GM23338 (cell line): Measurements from ENCODE around the gene IL18BP. TPM values are rescaled to one million over a fixed set of nuclear protein-coding genes. Genes with fewer than 3 reads are reported as not detected.

Experiments
- ATAC-seq: fragments of 200-7000 bp; cut with Tn5 transposase; 3 replicates; pipeline ENCODE4 v1.9.1; 2020
- DNase-seq: peaks from one replicate; pipeline ENCODE4 v3.0.0-alpha.2; 2015; ENCODE audit warnings: low spot score
- H2AFZ ChIP-seq: fragments of 200-600 bp; sonication (generic); 2 replicates; pipeline ENCODE4 v1.8.0; 2016; ENCODE audit warnings: antibody characterized with exemption, mild to moderate bottlenecking, moderate library complexity
- H3F3A ChIP-seq: fragments of 200-600 bp; sonication (generic); replicated peaks from 2 replicates; pipeline ENCODE4 v1.8.0; 2017; ENCODE audit warnings: antibody characterized with exemption, mixed run types, low read depth
- H3K27ac ChIP-seq: fragments of 200-600 bp; sonication (generic); 2 replicates; pipeline ENCODE4 v1.6.1; 2016; ENCODE audit warnings: low read depth
- H3K27me3 ChIP-seq: fragments of 200-600 bp; sonication (generic); 2 replicates; pipeline ENCODE4 v1.8.0; 2016; ENCODE audit warnings: mild to moderate bottlenecking, mixed run types, moderate library complexity; ENCODE audit not compliant: insufficient read depth
- H3K36me3 ChIP-seq: fragments of 200-600 bp; sonication (generic); 2 replicates; pipeline ENCODE4 v1.8.0; 2016; ENCODE audit warnings: mild to moderate bottlenecking; ENCODE audit not compliant: insufficient read depth
- H3K4me1 ChIP-seq: fragments of 200-600 bp; sonication (generic); 2 replicates; pipeline ENCODE4 v1.8.0; 2016; ENCODE audit warnings: mild to moderate bottlenecking, moderate library complexity; ENCODE audit not compliant: insufficient read depth
- H3K4me2 ChIP-seq: fragments of 200-600 bp; sonication (generic); 2 replicates; pipeline ENCODE4 v1.7.1; 2017; ENCODE audit warnings: mixed run types
- H3K4me3 ChIP-seq: fragments of 200-600 bp; sonication (generic); 2 replicates; pipeline ENCODE4 v1.6.1; 2016; ENCODE audit warnings: mixed run types
- H3K79me2 ChIP-seq: fragments of 200-600 bp; sonication (generic); replicated peaks from 2 replicates; pipeline ENCODE4 v1.8.0; 2017; ENCODE audit warnings: mild to moderate bottlenecking; ENCODE audit not compliant: insufficient read depth
- H3K9me2 ChIP-seq: fragments of 200-600 bp; sonication (generic); 2 replicates; pipeline ENCODE4 v1.8.0; 2017; ENCODE audit not compliant: insufficient read depth
- H4K20me1 ChIP-seq: fragments of 200-600 bp; sonication (generic); replicated peaks from 2 replicates; pipeline ENCODE4 v1.8.0; 2017; ENCODE audit warnings: mild to moderate bottlenecking; ENCODE audit not compliant: insufficient read depth
- H3K27ac Mint-ChIP-seq: 2 replicates; pipeline ENCODE4 v1.8.0; 2020; ENCODE audit warnings: inconsistent platforms, mild to moderate bottlenecking, moderate library complexity, mixed read lengths
- H3K27me3 Mint-ChIP-seq: 3 replicates; pipeline ENCODE4 v1.8.0; 2022; ENCODE audit warnings: low read depth, mild to moderate bottlenecking, moderate library complexity, mixed read lengths, inconsistent platforms; ENCODE audit not compliant: insufficient read depth, poor library complexity
- H3K36me3 Mint-ChIP-seq: 3 replicates; pipeline ENCODE4 v1.8.0; 2021; ENCODE audit warnings: low read depth, mild to moderate bottlenecking, inconsistent platforms, moderate library complexity, mixed read lengths
- H3K4me1 Mint-ChIP-seq: 3 replicates; pipeline ENCODE4 v1.8.0; 2020; ENCODE audit warnings: mild to moderate bottlenecking, inconsistent platforms, mixed read lengths
- H3K4me3 Mint-ChIP-seq: 3 replicates; pipeline ENCODE4 v1.8.0; 2021; ENCODE audit warnings: moderate library complexity, mild to moderate bottlenecking, inconsistent platforms, mixed read lengths
- H3K9me3 Mint-ChIP-seq: 3 replicates; pipeline ENCODE4 v1.8.0; 2020; ENCODE audit warnings: moderate library complexity, mild to moderate bottlenecking, inconsistent platforms, mixed read lengths
- CREB1 ChIP-seq: fragments of 250-450 bp; sonication (Bioruptor Pico); IDR thresholded peaks from 2 replicates; pipeline ENCODE4 v1.5.0; 2020; ENCODE audit warnings: low read depth, mild to moderate bottlenecking, moderate library complexity
- EZH2 ChIP-seq: fragments of 200-600 bp; sonication (generic); IDR thresholded peaks from one replicate; pipeline ENCODE4 v1.8.0; 2017; ENCODE audit warnings: antibody characterized with exemption, mild to moderate bottlenecking, low read depth; ENCODE audit not compliant: unreplicated experiment
- EZH2phosphoT487 ChIP-seq: fragments of 200-600 bp; sonication (generic); IDR thresholded peaks from one replicate; pipeline ENCODE4 v1.8.1; 2018; ENCODE audit warnings: antibody characterized with exemption; ENCODE audit not compliant: unreplicated experiment
- JUNB ChIP-seq: IDR thresholded peaks from one replicate; pipeline ENCODE4 v1.6.1; 2016; ENCODE audit warnings: antibody characterized with exemption; ENCODE audit not compliant: unreplicated experiment
- NANOG ChIP-seq: IDR thresholded peaks from 2 replicates; pipeline ENCODE4 v1.6.1; 2016; ENCODE audit warnings: antibody characterized with exemption, borderline replicate concordance
- POLR2AphosphoS5 ChIP-seq: IDR thresholded peaks from 2 replicates; pipeline ENCODE4 v1.6.1; 2016; ENCODE audit warnings: antibody characterized with exemption, low read depth
- STAT1 ChIP-seq: IDR thresholded peaks from one replicate; pipeline ENCODE4 v1.6.1; 2016; ENCODE audit warnings: antibody characterized with exemption; ENCODE audit not compliant: unreplicated experiment
- ZNF331 ChIP-seq: fragments of 250-450 bp; sonication (Bioruptor Pico); IDR thresholded peaks from 2 replicates; pipeline ENCODE4 v1.5.0; 2020; ENCODE audit warnings: low read depth, mild to moderate bottlenecking, moderate library complexity
- polyA plus RNA-seq: library from polyadenylated mRNA; unstranded; fragments of >200 nt; fragmentation: Nextera tagmentation; extraction: Ambion mirVana; gene quantifications from 2 replicates; pipeline ENCODE4 v1.2.1, GENCODE V29; 2016
- total RNA-seq: library from RNA; depleted of rRNA; stranded (reverse); fragments of >200 nt; shearing (Covaris generic); gene quantifications from 2 replicates; pipeline ENCODE4 v1.2.3, GENCODE V29; 2014
- TF ChIP-seq, protein P1 (sequence below), 2 experiments: fragments of 200-600 bp in 1 of 2; sonication (generic) in 1 of 2; conservative IDR thresholded peaks; 2 replicates each; pipeline versions ENCODE4 v1.5.1 to v1.6.1; 2016 to 2017; ENCODE audit warnings: antibody characterized with exemption in 2 of 2, low read depth in 2 of 2, mild to moderate bottlenecking in 2 of 2, moderate library complexity in 1 of 2
- TF ChIP-seq, protein P2 (sequence below): fragments of 250-450 bp; sonication (Bioruptor Pico); IDR thresholded peaks from 2 replicates; pipeline ENCODE4 v1.5.0; 2020; ENCODE audit warnings: mild to moderate bottlenecking, moderate library complexity
- TF ChIP-seq, protein P3 (sequence below): IDR thresholded peaks from one replicate; pipeline ENCODE4 v1.6.1; 2018; ENCODE audit warnings: antibody characterized with exemption; ENCODE audit not compliant: unreplicated experiment

IL18BP gene
- total and polyA plus RNA-seq, 2 experiments from 2014 or later: 3.8 to 11.2 TPM

DNA sequence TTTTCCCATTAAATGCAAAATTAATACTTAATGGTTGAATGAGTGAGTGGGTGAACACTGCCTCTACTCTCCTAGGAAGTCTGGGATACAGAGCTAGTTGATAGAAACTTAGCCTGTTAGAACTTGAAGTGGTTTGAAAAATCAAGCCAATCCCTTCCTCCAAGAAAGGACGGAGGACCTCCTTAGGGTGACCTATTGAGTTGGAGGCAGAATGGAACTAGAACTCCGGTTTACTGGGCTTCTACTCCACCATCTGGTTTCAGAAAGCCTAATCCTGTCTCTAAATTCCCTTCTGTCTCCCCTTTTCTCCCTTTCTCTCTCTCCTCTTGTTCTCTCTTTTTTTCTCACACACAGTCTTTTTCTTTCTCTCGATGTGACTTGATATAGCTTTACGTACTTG is 19.6 kb upstream of the IL18BP start (continued):
- TF ChIP-seq EZH2phosphoT487 (no peak), POLR2AphosphoS5 (no peak), STAT1 (no peak), JUNB (no peak), CREB1 (no peak)
- TF ChIP-seq, protein P1, sequence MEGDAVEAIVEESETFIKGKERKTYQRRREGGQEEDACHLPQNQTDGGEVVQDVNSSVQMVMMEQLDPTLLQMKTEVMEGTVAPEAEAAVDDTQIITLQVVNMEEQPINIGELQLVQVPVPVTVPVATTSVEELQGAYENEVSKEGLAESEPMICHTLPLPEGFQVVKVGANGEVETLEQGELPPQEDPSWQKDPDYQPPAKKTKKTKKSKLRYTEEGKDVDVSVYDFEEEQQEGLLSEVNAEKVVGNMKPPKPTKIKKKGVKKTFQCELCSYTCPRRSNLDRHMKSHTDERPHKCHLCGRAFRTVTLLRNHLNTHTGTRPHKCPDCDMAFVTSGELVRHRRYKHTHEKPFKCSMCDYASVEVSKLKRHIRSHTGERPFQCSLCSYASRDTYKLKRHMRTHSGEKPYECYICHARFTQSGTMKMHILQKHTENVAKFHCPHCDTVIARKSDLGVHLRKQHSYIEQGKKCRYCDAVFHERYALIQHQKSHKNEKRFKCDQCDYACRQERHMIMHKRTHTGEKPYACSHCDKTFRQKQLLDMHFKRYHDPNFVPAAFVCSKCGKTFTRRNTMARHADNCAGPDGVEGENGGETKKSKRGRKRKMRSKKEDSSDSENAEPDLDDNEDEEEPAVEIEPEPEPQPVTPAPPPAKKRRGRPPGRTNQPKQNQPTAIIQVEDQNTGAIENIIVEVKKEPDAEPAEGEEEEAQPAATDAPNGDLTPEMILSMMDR (conservative IDR thresholded peaks at IDR 0.05; ENCODE audit: low read depth in 2 of 2): no peak

DNA sequence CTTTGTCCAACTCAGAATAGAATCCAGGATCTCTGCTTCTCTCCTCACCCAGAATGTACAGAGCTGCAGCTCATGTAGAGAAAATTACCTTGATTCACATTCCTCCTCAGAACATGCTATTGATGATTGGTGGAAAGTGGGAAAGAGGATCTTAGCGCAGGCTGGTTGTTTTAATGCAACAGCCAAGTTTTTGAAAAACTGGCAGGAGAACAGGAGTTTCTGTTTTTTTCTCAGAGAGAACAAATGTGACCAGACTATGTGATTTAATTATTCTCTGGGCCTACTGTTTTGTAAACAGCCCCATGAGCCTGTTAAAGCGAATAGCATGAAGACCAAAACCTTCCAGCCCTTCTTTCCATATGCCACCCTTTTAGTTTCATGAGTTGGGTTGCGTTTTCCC is 19.1 kb upstream of the IL18BP start:
- no peaks in the 10 kb centered on the region; the same call in 1 of the 2 replicates for H3K36me3 ChIP-seq
- H3K9me3 Mint-ChIP-seq: no peaks in the 10 kb centered on the region
- no peaks in the 10 kb centered on the region for H3K4me1 ChIP-seq
- H3K27ac Mint-ChIP-seq: no peak overlapping the region
- H3K4me2 ChIP-seq: no peak overlapping the region
- H4K20me1 ChIP-seq: peaks cover 14% of the 10 kb centered on the region
- H3K27ac ChIP-seq: no peak overlapping the region
- no peaks in the 10 kb centered on the region for H3K27me3 Mint-ChIP-seq
- no peaks in the 10 kb centered on the region for H3K27me3 ChIP-seq
- H3K4me3 ChIP-seq: no peak overlapping the region
- H3K36me3 Mint-ChIP-seq: peaks cover 29% of the 10 kb centered on the region
- no peaks in the 10 kb centered on the region for H3K9me2 ChIP-seq
- H2AFZ ChIP-seq: no peak overlapping the region
- no peaks in the 10 kb centered on the region; the same call in 2 of the 3 replicates for H3K4me1 Mint-ChIP-seq
- H3F3A ChIP-seq: no peaks in the 10 kb centered on the region
- ATAC-seq: no peak
- TF ChIP-seq, protein P2, sequence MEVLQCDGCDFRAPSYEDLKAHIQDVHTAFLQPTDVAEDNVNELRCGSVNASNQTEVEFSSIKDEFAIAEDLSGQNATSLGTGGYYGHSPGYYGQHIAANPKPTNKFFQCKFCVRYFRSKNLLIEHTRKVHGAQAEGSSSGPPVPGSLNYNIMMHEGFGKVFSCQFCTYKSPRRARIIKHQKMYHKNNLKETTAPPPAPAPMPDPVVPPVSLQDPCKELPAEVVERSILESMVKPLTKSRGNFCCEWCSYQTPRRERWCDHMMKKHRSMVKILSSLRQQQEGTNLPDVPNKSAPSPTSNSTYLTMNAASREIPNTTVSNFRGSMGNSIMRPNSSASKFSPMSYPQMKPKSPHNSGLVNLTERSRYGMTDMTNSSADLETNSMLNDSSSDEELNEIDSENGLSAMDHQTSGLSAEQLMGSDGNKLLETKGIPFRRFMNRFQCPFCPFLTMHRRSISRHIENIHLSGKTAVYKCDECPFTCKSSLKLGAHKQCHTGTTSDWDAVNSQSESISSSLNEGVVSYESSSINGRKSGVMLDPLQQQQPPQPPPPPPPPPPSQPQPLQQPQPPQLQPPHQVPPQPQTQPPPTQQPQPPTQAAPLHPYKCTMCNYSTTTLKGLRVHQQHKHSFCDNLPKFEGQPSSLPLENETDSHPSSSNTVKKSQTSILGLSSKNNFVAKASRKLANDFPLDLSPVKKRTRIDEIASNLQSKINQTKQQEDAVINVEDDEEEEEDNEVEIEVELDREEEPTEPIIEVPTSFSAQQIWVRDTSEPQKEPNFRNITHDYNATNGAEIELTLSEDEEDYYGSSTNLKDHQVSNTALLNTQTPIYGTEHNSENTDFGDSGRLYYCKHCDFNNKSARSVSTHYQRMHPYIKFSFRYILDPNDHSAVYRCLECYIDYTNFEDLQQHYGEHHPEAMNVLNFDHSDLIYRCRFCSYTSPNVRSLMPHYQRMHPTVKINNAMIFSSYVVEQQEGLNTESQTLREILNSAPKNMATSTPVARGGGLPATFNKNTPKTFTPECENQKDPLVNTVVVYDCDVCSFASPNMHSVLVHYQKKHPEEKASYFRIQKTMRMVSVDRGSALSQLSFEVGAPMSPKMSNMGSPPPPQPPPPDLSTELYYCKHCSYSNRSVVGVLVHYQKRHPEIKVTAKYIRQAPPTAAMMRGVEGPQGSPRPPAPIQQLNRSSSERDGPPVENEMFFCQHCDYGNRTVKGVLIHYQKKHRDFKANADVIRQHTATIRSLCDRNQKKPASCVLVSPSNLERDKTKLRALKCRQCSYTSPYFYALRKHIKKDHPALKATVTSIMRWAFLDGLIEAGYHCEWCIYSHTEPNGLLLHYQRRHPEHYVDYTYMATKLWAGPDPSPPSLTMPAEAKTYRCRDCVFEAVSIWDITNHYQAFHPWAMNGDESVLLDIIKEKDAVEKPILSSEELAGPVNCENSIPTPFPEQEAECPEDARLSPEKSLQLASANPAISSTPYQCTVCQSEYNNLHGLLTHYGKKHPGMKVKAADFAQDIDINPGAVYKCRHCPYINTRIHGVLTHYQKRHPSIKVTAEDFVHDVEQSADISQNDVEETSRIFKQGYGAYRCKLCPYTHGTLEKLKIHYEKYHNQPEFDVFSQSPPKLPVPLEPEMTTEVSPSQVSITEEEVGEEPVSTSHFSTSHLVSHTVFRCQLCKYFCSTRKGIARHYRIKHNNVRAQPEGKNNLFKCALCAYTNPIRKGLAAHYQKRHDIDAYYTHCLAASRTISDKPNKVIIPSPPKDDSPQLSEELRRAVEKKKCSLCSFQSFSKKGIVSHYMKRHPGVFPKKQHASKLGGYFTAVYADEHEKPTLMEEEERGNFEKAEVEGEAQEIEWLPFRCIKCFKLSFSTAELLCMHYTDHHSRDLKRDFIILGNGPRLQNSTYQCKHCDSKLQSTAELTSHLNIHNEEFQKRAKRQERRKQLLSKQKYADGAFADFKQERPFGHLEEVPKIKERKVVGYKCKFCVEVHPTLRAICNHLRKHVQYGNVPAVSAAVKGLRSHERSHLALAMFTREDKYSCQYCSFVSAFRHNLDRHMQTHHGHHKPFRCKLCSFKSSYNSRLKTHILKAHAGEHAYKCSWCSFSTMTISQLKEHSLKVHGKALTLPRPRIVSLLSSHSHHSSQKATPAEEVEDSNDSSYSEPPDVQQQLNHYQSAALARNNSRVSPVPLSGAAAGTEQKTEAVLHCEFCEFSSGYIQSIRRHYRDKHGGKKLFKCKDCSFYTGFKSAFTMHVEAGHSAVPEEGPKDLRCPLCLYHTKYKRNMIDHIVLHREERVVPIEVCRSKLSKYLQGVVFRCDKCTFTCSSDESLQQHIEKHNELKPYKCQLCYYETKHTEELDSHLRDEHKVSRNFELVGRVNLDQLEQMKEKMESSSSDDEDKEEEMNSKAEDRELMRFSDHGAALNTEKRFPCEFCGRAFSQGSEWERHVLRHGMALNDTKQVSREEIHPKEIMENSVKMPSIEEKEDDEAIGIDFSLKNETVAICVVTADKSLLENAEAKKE: no peak
- no peak for TF ChIP-seq EZH2phosphoT487
- TF ChIP-seq STAT1: no peak
- TF ChIP-seq, protein P3, sequence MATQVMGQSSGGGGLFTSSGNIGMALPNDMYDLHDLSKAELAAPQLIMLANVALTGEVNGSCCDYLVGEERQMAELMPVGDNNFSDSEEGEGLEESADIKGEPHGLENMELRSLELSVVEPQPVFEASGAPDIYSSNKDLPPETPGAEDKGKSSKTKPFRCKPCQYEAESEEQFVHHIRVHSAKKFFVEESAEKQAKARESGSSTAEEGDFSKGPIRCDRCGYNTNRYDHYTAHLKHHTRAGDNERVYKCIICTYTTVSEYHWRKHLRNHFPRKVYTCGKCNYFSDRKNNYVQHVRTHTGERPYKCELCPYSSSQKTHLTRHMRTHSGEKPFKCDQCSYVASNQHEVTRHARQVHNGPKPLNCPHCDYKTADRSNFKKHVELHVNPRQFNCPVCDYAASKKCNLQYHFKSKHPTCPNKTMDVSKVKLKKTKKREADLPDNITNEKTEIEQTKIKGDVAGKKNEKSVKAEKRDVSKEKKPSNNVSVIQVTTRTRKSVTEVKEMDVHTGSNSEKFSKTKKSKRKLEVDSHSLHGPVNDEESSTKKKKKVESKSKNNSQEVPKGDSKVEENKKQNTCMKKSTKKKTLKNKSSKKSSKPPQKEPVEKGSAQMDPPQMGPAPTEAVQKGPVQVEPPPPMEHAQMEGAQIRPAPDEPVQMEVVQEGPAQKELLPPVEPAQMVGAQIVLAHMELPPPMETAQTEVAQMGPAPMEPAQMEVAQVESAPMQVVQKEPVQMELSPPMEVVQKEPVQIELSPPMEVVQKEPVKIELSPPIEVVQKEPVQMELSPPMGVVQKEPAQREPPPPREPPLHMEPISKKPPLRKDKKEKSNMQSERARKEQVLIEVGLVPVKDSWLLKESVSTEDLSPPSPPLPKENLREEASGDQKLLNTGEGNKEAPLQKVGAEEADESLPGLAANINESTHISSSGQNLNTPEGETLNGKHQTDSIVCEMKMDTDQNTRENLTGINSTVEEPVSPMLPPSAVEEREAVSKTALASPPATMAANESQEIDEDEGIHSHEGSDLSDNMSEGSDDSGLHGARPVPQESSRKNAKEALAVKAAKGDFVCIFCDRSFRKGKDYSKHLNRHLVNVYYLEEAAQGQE: no peak
- no peak for TF ChIP-seq EZH2
- TF ChIP-seq ZNF331 (CRISPR knock-in tag): no peak
- TF ChIP-seq CREB1: no peak
- no peak for TF ChIP-seq NANOG
- TF ChIP-seq, protein P1 (conservative IDR thresholded peaks at IDR 0.05; ENCODE audit: low read depth in 2 of 2): no peak
- no peak for DNase-seq
- peaks cover 15% of the 10 kb centered on the region for H3K79me2 ChIP-seq
- no peak overlapping the region for H3K4me3 Mint-ChIP-seq
